Retina (tissue), 1 donor: ENCODE measurements around the gene PI4K2A.
A peak's percentile ranks its signal among the peaks of the same experiment; 100 is the strongest.

Experiments used
- DNase-seq: peaks from one replicate; pipeline ENCODE4 v3.0.0-alpha.2; 2016

Gene PI4K2A

DNA sequence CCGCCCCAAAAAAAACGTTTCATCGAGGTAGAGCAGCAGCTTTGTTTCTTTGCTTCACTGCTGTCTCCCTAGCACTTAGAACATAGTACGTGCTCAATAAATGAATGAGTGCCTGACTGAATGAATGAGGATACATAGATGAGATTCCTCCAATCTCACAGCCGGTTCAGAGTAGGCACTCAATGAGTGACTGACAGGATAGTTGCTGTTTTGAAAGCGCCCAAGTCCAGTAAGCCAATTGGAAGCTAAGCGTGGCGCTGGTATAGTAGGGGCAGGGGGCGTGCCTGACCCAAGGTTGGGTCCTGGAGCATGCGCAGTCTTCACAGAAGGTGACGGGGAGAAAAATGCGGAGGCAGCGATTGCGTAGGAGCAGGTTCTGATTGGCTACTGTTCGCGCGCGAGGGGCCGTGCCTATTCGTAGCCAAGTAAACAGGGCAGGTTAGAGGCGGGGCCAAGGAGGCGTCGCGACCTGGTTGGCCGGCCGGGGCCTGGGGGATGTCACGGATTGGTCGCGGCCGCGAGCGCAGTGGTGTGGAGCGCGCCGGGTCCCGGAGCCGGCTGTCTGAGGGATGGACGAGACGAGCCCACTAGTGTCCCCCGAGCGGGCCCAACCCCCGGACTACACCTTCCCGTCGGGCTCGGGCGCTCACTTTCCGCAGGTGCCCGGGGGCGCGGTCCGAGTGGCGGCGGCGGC lies at the start of gene PI4K2A:
TSS of gene PI4K2A (plus strand) at position 498 of the 694 bp plus-strand sequence. CDS start at position 570, 72 bp downstream.
- peak; percentile 97 for DNase-seq

- DNase-seq, result no peak
Observed at GRCh38 chr10:97590748-97591495, 49.5 kb upstream of the PI4K2A start.

DNA sequence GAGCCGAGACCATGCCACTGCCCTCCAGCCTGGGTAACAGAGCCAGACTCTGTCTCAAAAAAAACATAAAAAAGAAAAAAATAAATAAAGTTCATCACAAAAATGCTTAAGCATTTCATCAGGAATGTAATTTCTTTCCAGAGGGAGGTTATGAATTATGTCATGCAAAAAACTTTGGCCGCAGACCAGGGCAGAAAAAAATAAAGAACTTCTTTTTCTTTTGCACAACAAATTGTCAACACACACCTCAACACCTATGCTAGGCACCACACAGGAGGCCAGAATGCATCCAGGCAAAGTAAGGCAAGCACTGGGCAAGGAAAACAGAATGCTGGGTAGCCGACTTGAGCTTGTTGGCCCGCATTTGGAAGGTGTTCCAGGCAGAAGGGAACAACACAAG lies 47.0 kb upstream of the PI4K2A start:
- DNase-seq, result no peak

GRCh38 chr10:97596101-97597082 lies 44.1 kb upstream of the PI4K2A start:
- DNase-seq, result no peak

- DNase-seq, result no peak
Observed at GRCh38 chr10:97597778-97598177, 42.7 kb upstream of the PI4K2A start.

DNA sequence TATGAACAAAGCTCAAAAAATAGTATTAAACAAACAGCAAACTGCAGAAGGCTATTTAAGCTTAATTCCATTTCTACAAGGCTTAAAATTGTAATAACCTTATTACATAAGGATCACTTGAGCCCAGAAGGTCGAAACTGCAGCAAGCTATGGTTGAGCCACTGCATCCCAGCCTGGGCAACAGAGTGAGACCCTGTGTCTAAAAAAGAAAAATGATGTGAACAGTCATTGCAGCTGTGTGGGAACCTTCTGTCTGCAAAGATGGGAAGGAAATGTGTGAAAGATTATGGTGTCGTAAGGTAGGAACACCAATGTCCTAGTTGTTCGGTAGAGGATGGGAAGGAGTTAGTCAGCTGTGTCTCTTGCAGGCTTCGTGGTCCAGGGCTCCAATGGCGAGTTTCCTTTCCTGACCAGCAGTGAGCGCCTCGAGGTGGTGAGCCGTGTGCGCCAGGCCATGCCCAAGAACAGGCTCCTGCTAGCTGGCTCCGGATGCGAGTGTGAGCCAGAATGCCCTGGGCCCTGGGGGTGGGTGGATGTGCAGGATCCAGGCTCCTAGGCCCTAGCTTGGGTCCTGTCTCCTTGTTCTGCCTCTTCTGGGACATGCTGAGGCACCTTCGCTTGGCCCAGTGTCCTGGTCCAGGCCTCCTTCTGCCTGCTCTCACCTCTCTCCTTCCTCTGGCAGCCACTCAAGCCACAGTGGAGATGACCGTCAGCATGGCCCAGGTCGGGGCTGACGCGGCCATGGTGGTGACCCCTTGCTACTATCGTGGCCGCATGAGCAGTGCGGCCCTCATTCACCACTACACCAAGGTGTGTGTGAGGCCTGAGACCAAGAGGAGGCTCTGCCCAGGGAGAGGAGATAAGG lies 41.8 kb upstream of the PI4K2A start:
- no peak for DNase-seq

DNA sequence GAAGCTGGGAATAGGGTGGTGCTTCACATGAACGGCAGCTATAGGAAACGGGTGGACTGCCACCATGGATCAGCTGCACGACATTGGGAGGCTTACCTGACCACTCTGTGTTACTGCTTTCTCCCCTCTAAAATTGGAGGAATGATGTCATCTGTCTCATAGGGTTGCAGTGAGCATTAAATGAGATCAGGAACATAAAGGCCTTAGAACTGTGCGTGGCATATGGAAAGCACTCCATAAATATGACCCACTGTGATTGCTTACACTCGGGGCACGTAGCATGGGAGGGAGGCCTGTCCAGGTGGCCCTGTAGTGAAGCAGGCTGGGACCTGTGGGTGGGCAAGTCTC lies 41.2 kb upstream of the PI4K2A start:
- DNase-seq, result no peak

- no peak for DNase-seq
Observed at GRCh38 chr10:97600616-97601015, 39.9 kb upstream of the PI4K2A start.

- DNase-seq, result no peak
Observed at GRCh38 chr10:97601268-97602215, 38.9 kb upstream of the PI4K2A start.

- DNase-seq, result no peak
Observed at GRCh38 chr10:97607095-97607636, 33.3 kb upstream of the PI4K2A start.

- DNase-seq, result no peak
Observed at GRCh38 chr10:97608991-97609561, 31.4 kb upstream of the PI4K2A start.

DNA sequence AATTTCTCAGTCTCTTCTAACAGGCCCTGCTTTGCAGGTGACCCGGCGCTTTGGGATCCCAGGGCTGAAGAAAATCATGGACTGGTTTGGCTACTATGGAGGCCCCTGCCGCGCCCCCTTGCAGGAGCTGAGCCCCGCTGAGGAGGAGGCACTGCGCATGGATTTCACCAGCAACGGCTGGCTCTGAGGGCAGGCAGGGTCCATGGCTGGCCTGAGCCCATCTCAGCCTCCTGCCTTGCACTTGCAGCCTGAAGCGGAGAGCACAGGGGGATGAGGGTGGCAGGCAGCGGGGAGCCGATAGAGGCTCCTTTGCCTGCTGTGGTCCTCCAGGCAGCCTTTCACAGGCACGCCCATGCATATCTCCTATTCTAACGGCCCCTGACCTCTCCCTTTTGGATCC lies 29.0 kb upstream of the PI4K2A start:
- no peak for DNase-seq

GRCh38 chr10:97612386-97612785 lies 28.1 kb upstream of the PI4K2A start:
- DNase-seq, result no peak

DNA sequence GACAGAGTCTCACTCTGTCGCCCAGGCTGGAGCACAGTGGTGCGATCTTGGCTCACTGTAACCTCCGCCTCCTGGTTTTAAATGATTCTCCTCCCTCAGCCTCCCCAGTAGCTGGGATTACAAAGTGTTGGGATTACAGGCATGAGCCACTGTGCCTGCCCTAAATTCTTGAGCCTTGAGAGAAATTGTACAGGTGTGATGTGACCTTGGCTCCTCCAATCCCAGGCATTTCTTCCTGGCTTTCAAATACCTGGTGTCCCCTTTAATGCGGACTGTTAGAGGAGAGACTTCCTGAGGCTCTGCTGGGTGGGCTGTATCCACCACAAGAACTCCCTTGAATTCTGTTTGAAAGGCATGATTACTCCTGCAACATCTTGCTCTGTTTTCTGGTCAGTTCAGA lies 22.2 kb upstream of the PI4K2A start:
- no peak for DNase-seq

DNA sequence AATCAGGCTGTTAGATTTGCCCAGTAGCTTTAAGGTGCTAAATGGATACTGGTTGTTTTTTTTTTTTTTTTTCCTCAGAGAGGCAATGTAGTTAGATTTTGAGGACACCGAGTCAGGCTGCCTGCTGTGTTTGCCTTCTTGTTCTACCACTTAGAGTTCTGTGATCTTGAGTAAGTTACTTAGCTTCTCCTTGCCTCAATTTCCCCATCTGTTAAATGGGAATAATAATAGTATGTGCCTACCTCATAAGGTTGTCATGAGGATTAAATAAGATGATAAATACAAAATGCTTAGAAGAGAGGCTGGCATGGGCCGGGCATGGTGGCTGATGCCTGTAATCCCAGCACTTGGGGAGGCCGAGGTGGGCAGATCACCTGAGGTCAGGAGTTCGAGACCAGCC lies 21.7 kb upstream of the PI4K2A start:
- DNase-seq, result no peak

DNA sequence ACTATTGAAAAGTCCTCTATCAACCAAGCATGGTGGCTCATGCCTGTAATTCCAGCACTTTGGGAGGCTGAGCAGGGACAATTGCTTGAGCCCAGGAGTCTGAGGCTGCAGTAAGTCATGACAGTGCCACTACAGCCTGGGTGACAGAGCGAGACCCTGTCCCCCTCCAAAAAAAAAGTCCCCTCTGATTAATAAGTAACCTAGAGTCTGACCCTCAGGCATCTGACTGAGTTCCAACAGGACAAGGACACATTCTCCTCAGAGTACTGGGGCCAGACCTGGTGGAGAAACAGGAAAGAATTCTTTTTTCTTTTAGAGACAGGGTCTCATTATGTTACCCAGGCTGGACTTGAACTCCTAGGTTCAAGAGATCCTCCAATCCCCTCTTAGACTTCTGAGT lies 17.2 kb upstream of the PI4K2A start:
- DNase-seq, result no peak

DNA sequence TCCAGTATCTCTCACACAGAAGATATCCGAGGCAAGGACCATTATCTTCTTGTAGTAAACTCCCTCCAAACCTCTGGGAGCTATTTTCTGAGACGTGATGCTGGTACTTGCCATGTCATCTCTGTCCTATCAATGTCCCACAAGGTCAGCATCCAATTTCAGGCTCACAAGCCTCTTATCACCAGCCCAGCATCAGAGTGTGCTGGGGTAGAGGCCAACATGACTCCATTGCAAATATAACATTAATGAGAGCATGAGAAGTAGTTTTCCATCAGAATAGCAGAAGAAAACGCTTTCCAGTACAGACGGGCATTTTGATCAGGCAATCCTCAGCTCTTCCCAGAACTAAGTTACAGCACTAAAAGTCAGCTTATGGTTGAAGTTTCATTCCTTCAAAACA lies 12.7 kb upstream of the PI4K2A start:
- DNase-seq, result no peak

GRCh38 chr10:97628228-97628627 lies 12.2 kb upstream of the PI4K2A start:
- DNase-seq, result no peak

DNA sequence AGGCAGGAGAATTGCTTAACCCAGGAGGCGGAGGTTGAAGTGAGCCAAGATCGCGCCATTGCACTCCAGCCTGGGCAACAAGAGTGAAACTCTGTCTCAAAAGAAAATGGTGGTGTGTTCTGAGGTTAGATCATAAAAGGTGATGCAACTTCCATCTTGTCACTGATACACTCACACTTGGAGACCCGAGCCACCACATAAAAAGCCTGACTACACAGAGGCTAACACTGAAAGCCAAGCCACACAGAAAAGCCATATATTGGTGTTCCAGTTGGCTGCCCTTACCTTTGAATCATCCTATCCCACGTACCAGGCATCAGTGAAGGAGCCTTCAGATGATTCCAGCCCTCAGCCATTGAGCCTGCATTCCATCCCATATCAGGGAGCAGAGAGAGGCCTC lies 11.2 kb upstream of the PI4K2A start:
- no peak for DNase-seq

GRCh38 chr10:97631098-97631497 lies 9.4 kb upstream of the PI4K2A start:
- no peak for DNase-seq
